HEK293 (cell line): Measurements from ENCODE around the gene LINS1.

Experiments
- SCRT2 ChIP-seq: fragments of 450-650 bp; formaldehyde crosslinking; IDR thresholded peaks from 2 replicates; pipeline ENCODE4 v1.5.1; 2016; ENCODE audit warnings: missing biosample characterization, missing genetic modification characterization
- TF ChIP-seq, protein P1 (sequence below): fragments of 450-650 bp; formaldehyde crosslinking; IDR thresholded peaks from 2 replicates; pipeline ENCODE4 v1.5.1; 2016; ENCODE audit warnings: missing biosample characterization, missing genetic modification characterization

DNA sequence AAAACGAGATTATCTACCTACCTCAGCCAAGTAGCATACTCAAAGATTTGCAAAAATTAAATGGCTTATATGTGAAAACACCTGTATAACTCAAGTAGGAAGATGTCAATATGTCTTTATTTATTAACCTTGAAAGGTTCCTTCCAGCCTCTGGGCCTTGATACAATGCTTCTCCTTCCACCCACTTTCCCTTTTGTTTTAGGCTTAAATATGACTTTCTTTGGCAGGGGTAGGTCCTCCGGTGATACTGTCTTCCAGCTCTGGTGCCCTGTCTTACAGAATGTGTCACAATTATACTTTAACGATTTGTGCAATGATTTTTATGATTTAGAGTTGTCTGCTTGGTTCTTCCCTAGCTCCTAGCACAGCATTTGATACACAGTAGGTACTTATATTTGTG, 4.1 kb downstream of the LINS1 start:
- TF ChIP-seq, protein P1, sequence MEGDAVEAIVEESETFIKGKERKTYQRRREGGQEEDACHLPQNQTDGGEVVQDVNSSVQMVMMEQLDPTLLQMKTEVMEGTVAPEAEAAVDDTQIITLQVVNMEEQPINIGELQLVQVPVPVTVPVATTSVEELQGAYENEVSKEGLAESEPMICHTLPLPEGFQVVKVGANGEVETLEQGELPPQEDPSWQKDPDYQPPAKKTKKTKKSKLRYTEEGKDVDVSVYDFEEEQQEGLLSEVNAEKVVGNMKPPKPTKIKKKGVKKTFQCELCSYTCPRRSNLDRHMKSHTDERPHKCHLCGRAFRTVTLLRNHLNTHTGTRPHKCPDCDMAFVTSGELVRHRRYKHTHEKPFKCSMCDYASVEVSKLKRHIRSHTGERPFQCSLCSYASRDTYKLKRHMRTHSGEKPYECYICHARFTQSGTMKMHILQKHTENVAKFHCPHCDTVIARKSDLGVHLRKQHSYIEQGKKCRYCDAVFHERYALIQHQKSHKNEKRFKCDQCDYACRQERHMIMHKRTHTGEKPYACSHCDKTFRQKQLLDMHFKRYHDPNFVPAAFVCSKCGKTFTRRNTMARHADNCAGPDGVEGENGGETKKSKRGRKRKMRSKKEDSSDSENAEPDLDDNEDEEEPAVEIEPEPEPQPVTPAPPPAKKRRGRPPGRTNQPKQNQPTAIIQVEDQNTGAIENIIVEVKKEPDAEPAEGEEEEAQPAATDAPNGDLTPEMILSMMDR = no peak
- TF ChIP-seq SCRT2 (tag by site-specific recombination) = no peak
